HG02623 (cell line): ENCODE measurements around the gene SPOCK1.

Experiments
- ATAC-seq: cut with Tn5 transposase; IDR thresholded peaks from one replicate; pipeline ENCODE4 v1.9.1; 2021; ENCODE audit warnings: moderate library complexity; ENCODE audit not compliant: unreplicated experiment

SPOCK1 gene

GRCh38 chr5:137205231-137206027 lies 293.7 kb downstream of the SPOCK1 start:
- no peak for ATAC-seq

GRCh38 chr5:137203011-137203632 lies 296.0 kb downstream of the SPOCK1 start:
- ATAC-seq: no peak

GRCh38 chr5:137201876-137202275 lies 297.2 kb downstream of the SPOCK1 start:
- ATAC-seq: no peak

- no peak for ATAC-seq
Measured at GRCh38 chr5:137200906-137201700, 298.0 kb downstream of the SPOCK1 start.

- no peak for ATAC-seq
Measured at GRCh38 chr5:137199966-137200365, 299.2 kb downstream of the SPOCK1 start.

- no peak for ATAC-seq
Measured at GRCh38 chr5:137199201-137199600, 299.9 kb downstream of the SPOCK1 start.

- ATAC-seq: no peak
Measured at GRCh38 chr5:137195483-137195882, 303.6 kb downstream of the SPOCK1 start.

GRCh38 chr5:137194300-137194699 lies 304.8 kb downstream of the SPOCK1 start:
- ATAC-seq: no peak

- no peak for ATAC-seq
Measured at GRCh38 chr5:137192293-137192743, 306.8 kb downstream of the SPOCK1 start.

- ATAC-seq: no peak
Measured at GRCh38 chr5:137191179-137191578, 307.9 kb downstream of the SPOCK1 start.

- ATAC-seq: no peak
Measured at GRCh38 chr5:137190441-137190840, 308.7 kb downstream of the SPOCK1 start.

- ATAC-seq: no peak
Measured at GRCh38 chr5:137190031-137190430, 309.1 kb downstream of the SPOCK1 start.

- no peak for ATAC-seq
Measured at GRCh38 chr5:137188566-137188965, 310.6 kb downstream of the SPOCK1 start.

GRCh38 chr5:137186759-137187461 lies 312.2 kb downstream of the SPOCK1 start:
- no peak for ATAC-seq

- no peak for ATAC-seq
Measured at GRCh38 chr5:137185193-137185592, 313.9 kb downstream of the SPOCK1 start.

GRCh38 chr5:137184734-137185133 lies 314.4 kb downstream of the SPOCK1 start:
- ATAC-seq: no peak

GRCh38 chr5:137182576-137182975 lies 316.6 kb downstream of the SPOCK1 start:
- no peak for ATAC-seq

- no peak for ATAC-seq
Measured at GRCh38 chr5:137181667-137182066, 317.5 kb downstream of the SPOCK1 start.

- ATAC-seq: no peak
Measured at GRCh38 chr5:137179203-137179602, 319.9 kb downstream of the SPOCK1 start.

- no peak for ATAC-seq
Measured at GRCh38 chr5:137176609-137177008, 322.5 kb downstream of the SPOCK1 start.

GRCh38 chr5:137176126-137176525 lies 323.0 kb downstream of the SPOCK1 start:
- no peak for ATAC-seq
